ENCODE results near the gene NUDT3.

NUDT3 gene

GRCh38 chr6:34347303-34347702, 45.2 kb downstream of the NUDT3 start:
- no peak overlapping the region for H2AFZ ChIP-seq (ENCODE audit: low read depth, low read length)

GRCh38 chr6:34346175-34347119, 46.0 kb downstream of the NUDT3 start:
- Histone ChIP-seq H3K4me3 (ENCODE audit: low read length) (no peak overlapping the region), H3K79me2 (ENCODE audit: low read length) (peaks cover 21% of the 10 kb centered on the region), H3K4me2 (ENCODE audit: low read length) (no peak overlapping the region), H3K27ac (ENCODE audit: low read length) (no peak overlapping the region), H4K20me1 (ENCODE audit: insufficient read depth, low read length) (0 out of 2 replicates have a peak, but pooled peaks cover 11% of the 10 kb centered on the region), H3K4me1 (ENCODE audit: low read length) (no peaks in the 10 kb centered on the region), H2AFZ (ENCODE audit: low read depth, low read length) (no peak overlapping the region), H3K9me3 (ENCODE audit: insufficient read depth, low read length) (no peaks in the 10 kb centered on the region), H3K9ac (ENCODE audit: low read length) (no peak overlapping the region), H3K27me3 (ENCODE audit: low read depth, low read length) (no peaks in the 10 kb centered on the region), H3K36me3 (replicated peaks; ENCODE audit: low read depth, low read length) (no peaks in the 10 kb centered on the region)
- TF ChIP-seq CTCF (IDR thresholded peaks at IDR 0.05; ENCODE audit: low read depth, low read length) = no peak
- no peak for TF ChIP-seq EZH2phosphoT487 (IDR thresholded peaks at IDR 0.05; ENCODE audit: low read depth)

More at GRCh38 chr6:34347303-34347702, 45.2 kb downstream of the NUDT3 start:
- no peak for TF ChIP-seq CTCF (IDR thresholded peaks at IDR 0.05; ENCODE audit: low read depth, low read length)
- no peak for TF ChIP-seq EZH2phosphoT487 (IDR thresholded peaks at IDR 0.05; ENCODE audit: low read depth)
- H3K9ac ChIP-seq (ENCODE audit: low read length) = no peak overlapping the region
- H3K9me3 ChIP-seq (ENCODE audit: insufficient read depth, low read length) = no peaks in the 10 kb centered on the region
- H3K4me1 ChIP-seq (ENCODE audit: low read length) = no peaks in the 10 kb centered on the region
- no peak overlapping the region for H3K4me2 ChIP-seq (ENCODE audit: low read length)
- H3K27me3 ChIP-seq (ENCODE audit: low read depth, low read length) = no peaks in the 10 kb centered on the region
- peaks cover 24% of the 10 kb centered on the region for H3K79me2 ChIP-seq (ENCODE audit: low read length)
- H3K36me3 ChIP-seq (replicated peaks; ENCODE audit: low read depth, low read length) = no peaks in the 10 kb centered on the region
- 0 out of 2 replicates have a peak, but pooled peaks cover 11% of the 10 kb centered on the region for H4K20me1 ChIP-seq (ENCODE audit: insufficient read depth, low read length)
- H3K27ac ChIP-seq (ENCODE audit: low read length) = no peak overlapping the region
- no peak overlapping the region for H3K4me3 ChIP-seq (ENCODE audit: low read length)

- 0 out of 2 replicates have a peak, but pooled peaks cover 8% of the 10 kb centered on the region for H4K20me1 ChIP-seq (ENCODE audit: insufficient read depth, low read length)
- H3K27ac ChIP-seq (ENCODE audit: low read length) = no peak overlapping the region
- no peak overlapping the region for H3K9ac ChIP-seq (ENCODE audit: low read length)
- H3K79me2 ChIP-seq (ENCODE audit: low read length) = peaks cover 16% of the 10 kb centered on the region
- no peak overlapping the region for H2AFZ ChIP-seq (ENCODE audit: low read depth, low read length)
- H3K4me1 ChIP-seq (ENCODE audit: low read length) = peaks cover 4% of the 10 kb centered on the region; the same call in 1 of the 2 replicates
- TF ChIP-seq CTCF (IDR thresholded peaks at IDR 0.05; ENCODE audit: low read depth, low read length) (no peak), EZH2phosphoT487 (IDR thresholded peaks at IDR 0.05; ENCODE audit: low read depth) (no peak)
- H3K36me3 ChIP-seq (replicated peaks; ENCODE audit: low read depth, low read length) = no peaks in the 10 kb centered on the region
- H3K27me3 ChIP-seq (ENCODE audit: low read depth, low read length) = no peaks in the 10 kb centered on the region
- H3K4me2 ChIP-seq (ENCODE audit: low read length) = no peak overlapping the region
- no peaks in the 10 kb centered on the region for H3K9me3 ChIP-seq (ENCODE audit: insufficient read depth, low read length)
- no peak overlapping the region for H3K4me3 ChIP-seq (ENCODE audit: low read length)
Observed at GRCh38 chr6:34343806-34344205, 48.7 kb downstream of the NUDT3 start.

GRCh38 chr6:34342247-34342646, 50.2 kb downstream of the NUDT3 start:
- no peak overlapping the region for H3K4me2 ChIP-seq (ENCODE audit: low read length)
- no peak for TF ChIP-seq CTCF (IDR thresholded peaks at IDR 0.05; ENCODE audit: low read depth, low read length)
- TF ChIP-seq EZH2phosphoT487 (IDR thresholded peaks at IDR 0.05; ENCODE audit: low read depth) = no peak
- peaks cover 14% of the 10 kb centered on the region for H3K79me2 ChIP-seq (ENCODE audit: low read length)
- 0 out of 2 replicates have a peak, but pooled peaks cover 8% of the 10 kb centered on the region for H4K20me1 ChIP-seq (ENCODE audit: insufficient read depth, low read length)
- H3K36me3 ChIP-seq (replicated peaks; ENCODE audit: low read depth, low read length) = no peaks in the 10 kb centered on the region
- H3K27me3 ChIP-seq (ENCODE audit: low read depth, low read length) = no peaks in the 10 kb centered on the region
- no peak overlapping the region for H3K27ac ChIP-seq (ENCODE audit: low read length)
- peaks cover 4% of the 10 kb centered on the region; the same call in 1 of the 2 replicates for H3K4me1 ChIP-seq (ENCODE audit: low read length)
- H3K9ac ChIP-seq (ENCODE audit: low read length) = no peak overlapping the region
- H2AFZ ChIP-seq (ENCODE audit: low read depth, low read length) = no peak overlapping the region
- H3K4me3 ChIP-seq (ENCODE audit: low read length) = no peak overlapping the region
- H3K9me3 ChIP-seq (ENCODE audit: insufficient read depth, low read length) = no peaks in the 10 kb centered on the region

Data from OCI-LY3 (cell line).